Cerebellar cortex (tissue), 1 donor: Measurements from ENCODE around the gene SLC35F4.
A peak's percentile ranks its signal among the peaks of the same experiment; 100 is the strongest.
"Not testable (repeated sequence)": the region's sequence is repeated elsewhere in the genome, so short reads cannot be mapped to it uniquely, and the experiment has no call there.

Experiments
- DNase-seq: peaks from one replicate; pipeline ENCODE4 v3.0.0-alpha.2; 2015; ENCODE audit warnings: low spot score

SLC35F4 gene

DNA sequence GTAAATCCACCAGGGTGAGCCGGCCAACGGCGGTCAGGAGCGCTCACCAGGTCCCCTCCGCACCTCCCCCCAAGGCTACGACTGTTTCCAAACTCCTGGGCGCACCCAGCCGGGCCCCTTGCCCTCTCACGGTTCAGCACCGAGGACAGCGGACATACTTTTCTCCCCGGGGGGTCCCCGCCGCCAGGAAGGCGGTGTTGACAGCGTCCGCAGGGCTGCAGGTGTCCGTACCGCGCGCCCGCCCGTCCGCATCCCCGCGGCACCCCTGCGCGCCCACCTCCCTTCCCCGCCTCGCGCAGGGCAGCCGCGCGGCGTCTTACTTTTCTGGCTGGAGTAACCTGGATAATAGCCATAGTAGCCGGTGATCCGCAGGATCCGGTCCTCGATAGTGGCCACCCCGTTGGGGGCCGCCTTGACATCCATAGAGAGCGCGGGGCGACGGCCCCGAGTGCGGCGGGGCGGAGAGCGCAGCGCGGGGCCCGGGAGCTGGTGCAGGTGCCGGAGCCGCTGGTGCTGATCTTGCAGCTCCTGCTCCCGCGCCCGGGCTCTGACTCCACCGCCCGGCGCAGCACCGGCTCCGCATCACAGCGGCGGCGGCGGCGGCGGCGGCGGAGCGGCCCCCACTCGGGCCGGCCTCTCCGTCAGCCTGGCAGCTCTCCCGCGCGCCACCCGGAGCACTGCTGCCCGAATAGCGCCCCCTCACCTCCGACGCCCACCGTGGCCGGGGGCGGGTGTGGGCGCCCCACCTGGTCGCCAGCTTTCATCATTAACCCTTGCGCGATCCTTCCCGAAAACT lies at the start of gene SLC35F4:
Gene SLC35F4 (minus strand): TSS at position 690 of the 796 bp plus-strand sequence.
- peak; percentile 54 for DNase-seq

DNA sequence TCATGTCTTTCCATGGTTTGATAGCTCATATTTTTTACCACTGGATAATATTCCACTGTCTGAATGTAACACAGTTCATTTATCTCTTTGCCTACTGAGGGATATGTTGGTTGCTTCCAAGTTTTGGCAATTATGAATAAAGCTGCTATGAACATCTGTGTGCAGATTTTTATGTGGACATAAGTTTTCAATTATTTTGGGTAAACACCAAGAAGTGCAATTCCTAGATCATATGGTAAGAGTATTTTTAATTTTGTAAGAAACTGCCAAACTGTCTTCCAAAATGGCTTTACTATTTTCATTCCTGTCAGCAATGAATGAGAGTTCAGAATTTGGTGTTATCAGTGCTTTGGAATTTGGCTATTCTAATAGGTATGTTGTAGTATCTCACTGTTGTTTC lies 43.7 kb upstream of the SLC35F4 start:
- DNase-seq: no peak

DNA sequence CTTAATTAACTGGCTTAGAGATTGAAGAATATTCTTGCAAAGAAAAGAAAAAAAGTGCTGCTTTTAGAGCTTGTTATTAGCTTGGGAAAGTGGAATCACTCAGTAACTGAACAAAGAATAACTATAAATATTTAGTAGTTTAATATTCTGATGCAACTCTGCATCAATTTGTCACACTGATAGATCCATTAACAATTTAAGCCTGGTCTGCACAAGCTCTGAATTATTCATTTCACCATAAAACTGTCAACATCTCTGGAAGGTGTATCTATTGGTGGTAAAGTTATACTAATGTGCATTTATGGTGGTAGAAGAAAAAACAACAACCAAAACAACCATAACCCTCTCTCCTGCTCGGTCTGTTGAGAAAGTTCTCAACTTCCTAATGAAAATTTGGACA lies 38.1 kb upstream of the SLC35F4 start:
- DNase-seq: no peak

DNA sequence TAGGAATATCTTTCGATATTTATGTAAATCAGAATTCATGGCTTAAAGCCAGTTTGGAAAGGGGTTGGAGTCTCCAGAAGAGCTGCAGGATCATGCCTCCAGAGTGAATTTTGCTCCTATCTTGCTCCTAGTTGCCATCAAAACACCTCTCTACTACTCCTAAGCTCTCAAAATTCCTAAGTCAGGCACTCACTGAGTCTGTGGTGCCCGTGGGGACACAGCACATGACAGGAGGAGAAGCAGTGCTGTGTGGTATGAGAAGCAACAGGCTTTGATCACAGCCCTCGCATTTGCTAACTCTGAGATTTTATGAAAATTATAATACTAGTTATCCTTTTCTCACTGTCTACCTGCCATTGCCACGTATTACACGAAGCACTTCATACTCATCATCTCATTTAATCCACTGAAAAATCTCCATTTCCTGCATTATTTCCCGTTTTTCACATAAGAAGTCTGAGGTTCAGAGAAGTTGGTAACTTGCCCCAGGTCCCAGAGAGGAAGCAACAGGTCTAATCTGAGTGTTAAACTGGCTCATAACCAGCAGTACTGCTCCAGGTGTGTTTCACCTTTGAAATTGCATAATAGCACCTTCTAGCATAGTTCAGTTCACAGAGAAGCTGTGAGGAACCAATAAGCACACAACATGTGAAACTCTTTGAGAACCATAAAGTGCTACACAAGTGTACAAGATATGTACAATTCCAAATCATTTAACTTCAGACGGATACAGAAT lies 33.1 kb upstream of the SLC35F4 start:
- no peak for DNase-seq

DNA sequence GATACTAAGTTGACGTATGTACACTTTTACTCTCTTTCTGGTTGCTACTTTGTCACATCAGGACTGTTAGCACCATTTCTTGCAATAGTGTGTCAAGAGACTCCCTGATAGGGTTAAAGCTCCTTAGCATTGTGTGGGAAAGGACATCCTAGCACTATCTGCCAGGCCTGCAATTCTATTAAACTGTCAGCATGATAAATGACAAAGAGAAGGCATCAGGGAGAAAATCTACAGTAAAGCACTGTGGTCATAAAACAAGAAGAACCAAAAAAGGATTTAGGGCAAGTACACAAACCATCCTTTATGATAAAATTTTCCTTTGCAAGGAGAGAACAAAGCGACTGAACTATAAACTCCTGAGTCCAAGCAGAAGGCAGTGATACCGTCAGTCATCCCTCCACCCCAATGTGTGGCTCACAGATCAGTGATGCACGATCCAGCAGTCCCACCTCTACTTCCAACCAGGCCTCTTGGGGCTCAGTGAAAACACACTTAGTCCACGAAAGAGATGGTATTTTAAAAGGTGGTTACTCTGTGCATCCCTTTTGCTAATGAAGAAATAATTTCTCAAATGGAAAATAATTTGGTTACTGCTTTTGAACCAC lies 31.4 kb upstream of the SLC35F4 start:
- no peak for DNase-seq

DNA sequence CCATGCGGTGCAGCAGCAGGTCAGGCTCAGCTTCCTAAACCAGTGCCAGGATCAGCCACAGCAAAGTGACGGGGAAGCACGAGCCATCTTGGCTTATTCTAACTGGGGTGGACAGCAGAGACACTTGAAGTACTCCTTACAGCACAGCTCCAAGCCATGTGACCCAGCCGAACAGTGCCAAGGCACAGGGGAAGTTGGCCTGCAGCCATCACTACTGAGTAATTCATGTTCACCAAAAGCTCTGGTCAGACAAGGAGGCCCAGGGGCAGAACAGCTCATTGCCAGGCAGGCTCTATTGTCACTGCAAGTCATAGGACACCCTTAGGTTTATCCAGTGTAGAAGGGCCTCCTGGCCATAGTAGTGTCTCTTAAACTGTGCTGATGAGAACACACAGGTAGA lies 23.4 kb upstream of the SLC35F4 start:
- DNase-seq: peak; percentile 98

DNA sequence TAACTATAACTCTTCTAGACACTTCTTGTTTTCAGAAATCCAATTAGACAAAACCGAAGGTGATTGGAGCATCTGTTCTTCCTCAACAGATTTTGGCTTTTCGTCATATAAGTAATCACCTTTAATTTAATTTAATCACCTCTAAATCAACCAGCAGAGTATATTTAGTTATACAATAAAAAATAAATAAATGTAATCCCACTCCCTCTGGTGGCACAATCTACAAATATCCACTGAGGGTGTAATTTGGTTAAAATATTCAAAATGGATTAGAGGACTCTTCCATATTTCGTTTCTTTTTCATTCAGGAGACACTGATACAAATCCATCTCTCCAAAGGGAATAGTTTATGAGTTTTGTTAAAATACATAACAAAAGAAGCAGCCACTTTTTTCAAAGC lies 18.3 kb upstream of the SLC35F4 start:
- no peak for DNase-seq

DNA sequence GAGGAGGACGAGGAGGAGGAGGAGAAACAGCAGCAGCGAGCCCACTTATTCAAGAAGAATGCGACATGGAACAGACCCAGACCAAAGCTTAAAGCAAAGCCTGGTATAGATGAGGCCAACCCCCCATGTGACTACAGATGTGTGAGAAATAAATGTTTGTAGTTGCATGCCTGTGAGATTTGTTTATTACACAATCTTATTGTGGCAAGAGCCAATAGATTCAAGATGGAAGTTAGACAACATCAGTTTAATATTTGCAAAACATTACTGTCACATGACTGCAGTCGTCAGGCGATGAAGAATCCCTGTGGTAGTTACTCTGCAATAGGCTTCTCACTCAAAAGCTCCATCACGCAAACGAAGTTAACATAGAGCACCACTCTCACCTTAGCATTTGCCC lies 17.2 kb upstream of the SLC35F4 start:
- DNase-seq: no peak

DNA sequence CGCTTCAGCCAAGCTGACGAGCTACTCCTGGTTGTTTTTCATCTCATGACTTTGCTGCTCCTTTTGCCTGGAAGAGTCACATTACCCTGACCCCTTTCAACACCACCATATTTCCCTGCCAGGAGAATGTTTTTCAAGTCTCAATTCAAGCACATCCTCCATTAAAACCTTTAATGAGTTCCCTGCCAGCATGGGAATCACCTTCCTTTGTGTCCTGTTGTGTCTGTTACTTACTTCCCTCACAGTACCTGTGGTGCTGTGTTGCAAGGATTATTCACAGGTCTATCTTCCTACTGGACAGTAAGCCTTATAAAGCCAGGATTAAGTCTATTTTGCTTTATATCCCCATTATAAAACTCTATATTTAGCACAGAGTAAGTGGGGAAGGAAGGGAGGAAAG lies 13.6 kb upstream of the SLC35F4 start:
- no peak for DNase-seq

DNA sequence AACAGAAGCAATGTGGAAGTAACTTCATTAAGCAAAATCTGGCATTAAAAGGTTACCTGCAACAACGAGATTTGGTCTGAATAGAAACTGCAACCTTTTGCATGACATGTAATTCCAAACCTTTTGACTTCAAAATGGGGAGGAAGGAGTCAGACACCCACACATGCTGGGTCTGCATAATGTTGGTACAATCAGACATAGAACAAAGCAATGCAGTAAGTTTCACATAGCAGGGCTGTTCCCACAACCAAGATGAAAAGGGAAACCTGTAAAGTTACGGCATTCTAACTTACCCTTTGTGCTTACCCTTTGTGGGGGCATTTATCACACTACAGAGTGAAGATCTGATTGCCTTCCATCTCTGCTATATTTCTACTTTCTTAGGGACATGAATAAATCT lies 10.1 kb upstream of the SLC35F4 start:
- DNase-seq: no peak

DNA sequence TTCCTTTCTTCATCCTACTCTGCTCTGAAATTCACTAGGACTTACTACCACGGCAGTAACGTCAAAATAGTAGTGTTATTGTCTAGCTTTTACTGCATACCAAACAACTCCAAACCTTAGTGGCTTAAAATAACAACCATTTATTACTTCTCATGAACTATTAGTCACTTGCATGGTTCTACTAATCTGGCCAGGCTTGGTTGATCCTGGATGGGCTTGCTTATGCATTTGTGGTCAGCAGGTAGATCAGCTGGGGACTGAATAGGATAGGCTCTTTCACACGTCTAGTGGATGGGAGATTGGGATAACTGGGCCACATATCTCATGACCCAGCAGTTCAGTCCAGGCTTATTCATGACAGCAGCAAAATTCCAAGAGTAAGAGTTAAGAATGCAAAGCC lies 9.4 kb upstream of the SLC35F4 start:
- DNase-seq: no peak

DNA sequence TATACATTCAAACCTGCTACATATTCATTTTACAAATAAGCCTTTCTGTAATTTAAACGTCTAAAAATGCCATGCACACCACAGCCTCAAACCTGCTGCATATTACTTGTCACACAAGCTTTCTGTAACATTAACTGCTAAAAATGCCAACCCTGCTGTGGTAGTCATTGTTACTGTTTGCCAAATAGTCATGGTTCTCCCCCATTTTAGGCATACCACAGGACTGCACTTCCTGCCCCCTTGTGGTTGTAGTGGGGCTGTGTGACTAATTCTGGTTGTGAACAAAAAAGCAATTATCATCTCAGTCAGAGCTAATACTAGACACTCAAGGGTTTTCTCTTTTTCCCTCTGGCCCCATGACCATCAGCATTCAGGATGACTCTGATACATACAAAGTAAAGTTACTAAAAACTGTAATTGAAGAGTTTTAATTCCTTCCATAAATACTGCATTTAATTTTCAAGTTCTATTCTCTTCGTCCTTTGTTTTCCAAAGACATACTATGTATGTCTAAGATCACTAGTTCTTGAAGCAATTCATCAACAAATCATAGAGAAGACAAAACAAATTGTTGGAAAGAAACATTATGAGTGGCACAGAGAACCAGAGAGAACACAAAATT lies 5.7 kb upstream of the SLC35F4 start:
- DNase-seq: peak; percentile 76

DNA sequence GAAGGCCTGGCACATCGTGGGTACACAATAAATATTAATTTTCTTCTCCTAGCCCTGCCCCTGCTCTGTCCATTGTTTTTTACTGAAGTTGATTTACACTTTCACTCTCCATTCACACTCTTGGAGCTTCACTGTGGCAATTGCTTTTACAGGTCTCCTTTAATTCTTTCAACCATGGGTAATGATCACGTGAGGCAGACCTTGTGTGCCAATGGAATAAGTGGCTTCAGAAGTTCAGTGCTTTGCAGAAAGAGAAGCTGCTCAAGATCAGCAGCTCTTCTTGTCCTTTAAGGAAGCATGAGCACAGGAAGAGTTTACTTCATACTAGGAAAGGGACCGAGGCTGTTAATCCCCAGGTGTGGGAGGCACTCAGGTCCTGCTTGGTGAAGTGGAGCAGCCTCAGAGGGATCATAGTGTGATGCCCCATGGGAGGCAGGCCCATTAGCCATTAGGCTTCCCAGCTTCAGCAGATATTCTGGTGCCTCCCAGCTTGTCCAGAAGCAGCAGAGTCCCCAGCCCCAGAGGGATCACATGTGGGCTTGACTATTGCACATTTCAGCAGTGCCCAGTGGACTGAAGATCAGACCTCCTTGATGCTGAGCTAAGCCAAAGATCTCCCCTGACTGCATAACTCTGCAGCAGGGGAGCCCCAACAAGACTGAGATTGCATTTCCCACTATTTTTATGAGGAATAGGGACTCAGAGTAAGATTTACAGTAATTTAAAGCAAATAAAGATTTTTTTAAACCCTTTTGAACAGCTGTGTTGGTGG lies 5.0 kb upstream of the SLC35F4 start:
- no peak for DNase-seq

DNA sequence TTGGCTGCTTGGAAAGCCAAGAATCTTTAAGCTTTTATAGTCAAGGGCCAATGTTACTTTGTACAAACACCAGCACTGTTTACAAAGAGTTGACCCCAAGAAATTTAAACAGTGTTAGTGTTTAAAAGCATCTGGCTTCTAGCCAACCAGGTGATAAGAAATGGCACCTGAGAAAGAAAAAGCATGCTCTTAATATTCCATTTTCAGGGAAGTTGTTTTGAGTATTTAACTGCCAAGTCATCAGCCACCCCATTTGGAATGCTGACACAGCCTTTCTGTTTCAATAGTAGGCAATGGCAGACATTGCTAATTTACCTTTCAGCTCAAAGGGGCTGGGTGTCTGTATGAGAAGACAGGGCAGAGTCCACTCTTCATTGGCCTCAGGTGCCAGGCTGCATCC lies 3.7 kb upstream of the SLC35F4 start:
- no peak for DNase-seq

DNA sequence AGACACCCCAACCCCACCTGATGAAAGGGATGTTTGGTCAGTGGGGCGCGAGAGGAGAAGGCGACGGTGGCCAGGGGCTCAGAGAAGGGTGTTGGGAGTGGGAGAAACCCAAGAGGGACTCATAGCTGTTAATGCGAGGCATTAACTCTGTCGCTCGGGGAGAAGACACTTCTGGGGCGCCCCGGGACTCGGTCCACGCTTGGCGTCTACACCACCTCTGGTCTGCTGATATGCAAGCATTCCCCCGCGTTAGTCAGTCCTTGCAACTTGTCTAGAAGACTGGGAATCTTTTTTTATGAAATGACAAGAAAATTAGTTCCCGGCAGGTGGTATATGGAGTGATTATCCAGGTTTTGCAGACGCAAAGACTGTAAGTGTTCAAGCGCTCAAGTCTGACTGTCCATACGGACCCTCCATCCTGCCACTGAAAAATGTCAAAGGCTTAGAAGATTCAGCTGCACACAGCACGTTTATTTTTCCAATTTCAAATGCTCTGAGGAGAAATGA lies 360 bp upstream of the SLC35F4 start:
- peak; percentile 54 for DNase-seq

DNA sequence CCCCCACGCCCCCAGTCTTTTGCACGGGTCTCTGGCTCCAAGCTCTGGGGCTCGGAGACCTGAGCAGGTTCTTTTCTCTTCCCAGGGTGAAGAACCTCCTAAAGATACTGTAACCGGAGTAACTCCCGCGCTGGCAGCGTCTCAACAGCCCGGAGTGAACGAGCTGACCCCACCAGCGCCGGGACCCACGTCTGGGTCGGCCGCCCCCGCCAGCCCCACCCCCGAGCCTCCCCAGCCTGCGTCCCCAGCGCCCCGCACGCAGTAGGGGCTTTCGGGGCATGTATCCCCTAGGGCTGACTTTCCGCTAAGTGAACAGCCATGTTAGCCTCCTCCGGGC lies 858 bp downstream of the SLC35F4 start:
- DNase-seq: no peak

DNA sequence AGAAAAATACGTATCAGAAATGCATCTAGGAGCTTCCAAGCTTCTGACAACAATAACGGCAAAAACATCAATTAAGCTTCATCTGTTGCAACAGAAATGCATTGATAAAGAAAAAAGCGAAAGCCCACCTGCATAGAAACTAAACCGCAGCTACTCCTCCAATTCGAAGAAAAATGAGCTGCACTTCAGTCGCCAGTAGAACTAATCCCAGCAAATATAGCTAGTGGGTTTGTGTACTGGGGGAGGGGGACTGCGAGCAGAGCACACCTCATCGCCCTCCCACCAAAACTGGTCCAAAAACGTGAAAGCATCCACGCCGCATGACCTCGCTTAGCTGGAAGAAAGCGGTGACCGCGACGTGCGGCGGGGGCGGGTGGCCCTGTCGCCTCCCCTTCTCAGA lies 1.2 kb downstream of the SLC35F4 start:
- DNase-seq: peak; percentile 42

DNA sequence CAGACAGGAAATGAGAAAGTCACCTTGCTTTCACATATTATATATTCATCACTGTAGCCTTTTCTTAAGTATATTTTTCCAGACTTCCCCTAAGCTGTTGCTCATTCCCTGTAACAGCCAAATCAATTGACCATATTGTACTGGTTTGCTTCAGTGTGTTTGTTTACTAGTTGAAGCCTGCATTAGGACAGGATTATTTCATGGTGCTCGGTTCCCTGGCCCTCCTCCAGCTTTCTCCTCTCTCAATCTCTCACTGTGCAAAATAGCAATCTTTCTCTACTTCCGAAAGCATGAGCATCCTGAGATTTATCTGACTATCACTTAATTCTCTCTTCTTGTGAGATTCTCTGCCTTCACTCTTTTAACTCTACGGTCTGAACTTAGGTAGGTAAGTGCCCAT lies 2.4 kb downstream of the SLC35F4 start:
- peak; percentile 90 for DNase-seq

DNA sequence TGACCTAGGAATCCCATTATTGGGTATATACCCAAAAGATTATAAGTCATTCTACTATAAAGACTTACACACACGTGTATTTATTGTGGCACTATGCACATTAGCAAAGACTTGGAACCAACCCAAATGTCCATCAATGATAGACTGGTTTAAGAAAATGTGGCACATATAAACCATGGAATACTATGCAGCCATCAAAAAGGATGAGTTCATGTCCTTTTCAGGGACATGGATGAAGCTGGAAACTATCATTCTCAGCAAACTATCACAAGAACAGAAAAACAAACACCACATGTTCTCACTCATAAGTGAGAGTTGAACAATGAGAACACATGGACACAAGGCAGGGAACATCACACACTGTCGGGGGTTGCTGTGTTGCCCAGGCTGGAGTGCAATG lies 10.2 kb downstream of the SLC35F4 start:
- DNase-seq: not testable (repeated sequence)

DNA sequence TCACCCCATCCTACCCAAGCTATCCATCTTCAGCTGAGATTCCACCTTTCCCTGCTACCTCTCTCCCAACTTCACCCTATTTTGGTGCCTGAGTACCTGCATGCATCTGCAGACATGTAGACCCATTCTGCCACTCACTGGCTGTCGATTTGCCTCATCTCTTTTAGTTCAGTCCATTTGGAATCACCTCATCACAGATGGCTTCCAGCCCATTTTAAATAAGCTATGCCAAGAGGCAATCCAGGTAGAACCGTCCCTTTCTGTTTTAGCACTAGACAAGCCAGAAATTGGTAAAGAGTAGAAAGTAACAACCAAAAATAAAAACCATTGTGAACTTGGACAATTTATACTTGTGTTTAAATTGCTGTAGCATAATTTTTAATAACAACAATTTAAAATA lies 11.3 kb downstream of the SLC35F4 start:
- peak; percentile 68 for DNase-seq

DNA sequence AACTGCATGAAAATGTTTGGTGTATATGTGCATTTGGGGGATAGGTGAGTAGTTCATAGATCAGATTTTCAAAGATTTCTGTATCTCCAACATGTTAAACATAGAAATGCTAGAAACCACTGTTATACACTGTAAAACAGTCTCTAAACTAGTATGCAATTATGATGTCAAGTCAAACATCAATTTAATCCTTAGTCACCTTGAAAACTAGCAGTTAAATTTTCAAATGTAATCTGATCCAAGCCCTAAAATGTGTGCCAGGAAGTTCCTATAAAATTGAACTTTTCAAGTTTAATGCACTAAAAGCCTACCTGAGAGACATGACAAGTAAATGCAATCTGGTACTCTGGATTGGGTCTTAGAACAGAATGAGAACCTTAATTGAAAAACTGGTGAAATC lies 14.5 kb downstream of the SLC35F4 start:
- no peak for DNase-seq

DNA sequence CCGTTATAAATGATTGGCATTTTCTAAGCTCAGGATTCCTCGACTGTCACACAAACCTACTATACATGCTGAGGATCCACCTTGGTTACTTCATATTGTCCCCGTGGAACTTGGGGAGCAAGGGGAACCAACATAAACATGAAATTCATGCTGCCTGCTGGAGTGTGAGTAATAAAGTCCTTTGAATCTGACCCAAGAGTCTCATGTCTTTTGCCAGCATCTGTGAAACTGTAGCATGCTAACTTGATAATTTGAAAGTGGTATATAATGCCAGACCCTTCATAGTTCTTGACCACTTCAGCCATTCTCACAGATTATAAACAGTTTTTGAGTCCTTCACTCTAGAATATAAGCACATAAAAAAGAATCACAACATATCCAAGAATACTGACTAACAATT lies 17.1 kb downstream of the SLC35F4 start:
- no peak for DNase-seq
